ENCODE data around the gene MN1. TPM values are rescaled to one million over a fixed set of nuclear protein-coding genes. Genes with fewer than 3 reads are reported as not detected.

The MN1 gene
- total and polyA plus RNA-seq, 2 of the 4 experiments (the other 2 are of a cell fraction): 0.36 to 1.3 TPM

- Histone ChIP-seq H2BK5ac (ENCODE audit: low read depth, low read length, poor library complexity, severe bottlenecking) (no peak overlapping the region), H3K36me3 (ENCODE audit: control insufficient read depth, insufficient read depth, low read length) (peaks cover 14% of the 10 kb centered on the region; the same call in 1 of the 2 replicates), H3K4ac (ENCODE audit: low read depth, low read length) (no peak overlapping the region), H3K9ac (ENCODE audit: low read depth, low read length) (no peak overlapping the region), H3K4me2 (ENCODE audit: low read depth, low read length) (no peak overlapping the region), H2BK15ac (ENCODE audit: low read depth, low read length) (no peak overlapping the region), H3K18ac (ENCODE audit: low read depth, low read length) (no peak overlapping the region), H3K4me1 (ENCODE audit: control insufficient read depth, insufficient read depth, low read length) (no peaks in the 10 kb centered on the region), H3K79me1 (ENCODE audit: low read depth in 1 of 2, low read length in 2 of 2) (no peaks in the 10 kb centered on the region), H4K8ac (ENCODE audit: low read depth in 2 of 2, low read length in 2 of 2) (no peak overlapping the region), H3K56ac (ENCODE audit: extremely low read depth, insufficient read depth, low read length) (no peak overlapping the region), H4K91ac (ENCODE audit: insufficient read depth, low read depth, low read length) (no peak overlapping the region), H3K9me1 (ENCODE audit: insufficient read depth, low read length) (peaks cover 3% of the 10 kb centered on the region; the same call in 1 of the 2 replicates), H4K20me1 (ENCODE audit: insufficient read depth, low read length) (no peaks in the 10 kb centered on the region), H2BK20ac (ENCODE audit: low read depth, low read length) (no peak overlapping the region), H2AFZ (replicated peaks; ENCODE audit: low read length, poor library complexity) (no peak overlapping the region), H3K27me3 (ENCODE audit: control insufficient read depth, insufficient read depth, low read length) (no peaks in the 10 kb centered on the region), H3K4me3 (ENCODE audit: insufficient read depth, low read depth, low read length) (no peak overlapping the region), H2AK5ac (ENCODE audit: low read depth, low read length) (no peak overlapping the region), H3K9me3 (ENCODE audit: control insufficient read depth, insufficient read depth, low read length) (no peaks in the 10 kb centered on the region), H4K5ac (ENCODE audit: low read depth, low read length) (no peak overlapping the region), H3K14ac (replicated peaks; ENCODE audit: low read depth, low read length) (no peak overlapping the region), H3K23ac (ENCODE audit: low read depth, low read length) (no peak overlapping the region), H2AK9ac (replicated peaks; ENCODE audit: low read depth, low read length, poor library complexity) (no peak overlapping the region), H2BK120ac (ENCODE audit: low read depth, low read length) (no peak overlapping the region), H3K27ac (ENCODE audit: insufficient read depth, low read length) (no peak overlapping the region)
- CTCF ChIA-PET: no interaction called here
- dilution Hi-C loops (cut with HindIII; ENCODE audit: low sequenced_read_pairs, unreplicated experiment) (no loop called here), intact Hi-C loops (cut with micrococcal nuclease) (no loop called here), in situ Hi-C loops (cut with MboI; ENCODE audit: low sequenced_read_pairs) (no loop called here)
- DNase-seq (no peak), ATAC-seq (ENCODE audit: low read depth) (no peak)
- no TSS peak for BruUV-seq (replicated peaks)
- POLR2A ChIA-PET (ENCODE audit: unreplicated experiment): no interaction called here
- no peak for TF ChIP-seq BHLHE40 (IDR thresholded peaks at IDR 0.05; ENCODE audit: low read depth, low read length)
- no peak for TF ChIP-seq POLR2A (IDR thresholded peaks at IDR 0.05; ENCODE audit: low read depth, low read length)
- TF ChIP-seq MAFK (IDR thresholded peaks at IDR 0.05; ENCODE audit: low read depth, low read length): no peak
- no peak for TF ChIP-seq CEBPB (IDR thresholded peaks at IDR 0.05; ENCODE audit: low read depth, low read length)
- no peak for TF ChIP-seq CHD1 (IDR thresholded peaks at IDR 0.05; ENCODE audit: low read depth, low read length)
- TF ChIP-seq SMC3 (IDR thresholded peaks at IDR 0.05; ENCODE audit: low read depth, low read length): no peak
- no peak for TF ChIP-seq RAD21 (IDR thresholded peaks at IDR 0.05; ENCODE audit: low read length)
- TF ChIP-seq RCOR1 (IDR thresholded peaks at IDR 0.05; ENCODE audit: insufficient replicate concordance, low read length): no peak
- no peak for TF ChIP-seq USF2 (IDR thresholded peaks at IDR 0.05; ENCODE audit: low read depth, low read length)
- no peak for TF ChIP-seq ELK1 (IDR thresholded peaks at IDR 0.05; ENCODE audit: borderline replicate concordance, low read depth, low read length)
- no peak for TF ChIP-seq NFE2L2 (IDR thresholded peaks at IDR 0.05; ENCODE audit: low read depth, low read length)
- TF ChIP-seq MAZ (IDR thresholded peaks at IDR 0.05; ENCODE audit: borderline replicate concordance, low read depth, low read length): no peak
- no peak for TF ChIP-seq MXI1 (IDR thresholded peaks at IDR 0.05; ENCODE audit: borderline replicate concordance, low read depth, low read length)
- no peak for TF ChIP-seq RFX5 (IDR thresholded peaks at IDR 0.05; ENCODE audit: low read depth, low read length)
- 100% methylated on average over 1 of the region's 3 CpGs; no CpG with 5 or more reads in 1 of the 2 experiments for WGBS, 2 experiments (ENCODE audit: extremely low coverage in 2 of 2, insufficient read length in 1 of 2)
Measured at GRCh38 chr22:27766679-27767078, 34.9 kb downstream of the MN1 start.
